Measurements from ENCODE around the gene SOWAHA.

- TF ChIP-seq CTCF (conservative IDR thresholded peaks at IDR 0.05) (no peak), EZH2 (IDR thresholded peaks at IDR 0.05; ENCODE audit: low read depth) (no peak)
Measured at GRCh38 chr5:132836852-132837251, 23.8 kb downstream of the SOWAHA start.

Data from PC-9 (cell line).